ENCODE measurements around the gene SSTR3.
A peak's percentile ranks its signal among the peaks of the same experiment; 100 is the strongest.

The SSTR3 gene

DNA sequence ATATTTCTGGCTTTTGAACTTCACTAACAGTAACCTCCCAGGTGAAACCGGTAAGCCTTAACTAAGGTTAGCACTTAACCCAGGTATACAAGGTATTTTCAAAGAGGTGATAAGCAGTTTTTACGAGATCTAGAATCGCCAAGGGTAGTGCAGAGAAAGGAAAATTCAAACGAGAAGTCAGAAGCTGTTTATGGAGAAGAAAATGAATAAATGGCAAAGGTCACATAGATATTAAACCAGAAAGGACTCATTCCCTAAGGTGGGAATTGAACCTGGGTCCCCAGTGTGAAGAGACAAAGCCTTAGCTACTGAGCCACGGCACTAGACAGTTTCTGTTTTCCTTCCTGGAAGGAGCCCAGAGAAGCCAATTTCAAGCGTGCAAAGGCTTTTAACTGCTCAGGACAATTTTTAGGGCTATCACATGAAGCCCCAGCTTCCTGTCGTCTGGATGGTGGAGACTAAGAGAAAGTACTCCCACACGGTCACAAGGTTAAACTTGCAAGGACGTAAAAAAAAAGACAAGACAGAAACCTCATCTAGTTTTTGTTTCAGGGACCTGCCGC lies 18.6 kb downstream of the SSTR3 start:
- no peak for DNase-seq

- no peak for DNase-seq
Measured at GRCh38 chr22:37192741-37193140, 19.5 kb downstream of the SSTR3 start.

DNA sequence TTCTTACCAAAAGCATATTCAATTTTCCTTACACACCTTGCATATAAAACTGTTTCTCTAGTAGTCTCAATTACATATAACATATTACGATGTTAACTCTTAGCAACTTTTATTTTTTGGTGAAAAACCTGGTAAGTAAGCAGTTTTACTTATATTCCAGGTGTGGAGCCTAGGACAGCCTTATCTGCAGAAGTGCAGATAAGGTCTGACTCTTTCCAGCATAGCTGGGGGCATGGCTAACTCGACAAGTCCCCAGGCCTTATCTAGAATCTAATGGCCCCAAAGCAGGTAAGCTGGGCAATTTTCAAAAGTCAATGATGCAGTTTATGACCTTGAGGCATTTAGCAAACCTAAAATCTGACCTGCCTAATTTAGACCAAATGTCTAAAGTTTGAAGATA lies 20.1 kb downstream of the SSTR3 start:
- no peak for DNase-seq

- no peak for DNase-seq
Measured at GRCh38 chr22:37190262-37190780, 22.0 kb downstream of the SSTR3 start.

- peak in 1 of 2 experiments; percentile 9 for DNase-seq
Measured at GRCh38 chr22:37188901-37189466, 23.3 kb downstream of the SSTR3 start.

DNA sequence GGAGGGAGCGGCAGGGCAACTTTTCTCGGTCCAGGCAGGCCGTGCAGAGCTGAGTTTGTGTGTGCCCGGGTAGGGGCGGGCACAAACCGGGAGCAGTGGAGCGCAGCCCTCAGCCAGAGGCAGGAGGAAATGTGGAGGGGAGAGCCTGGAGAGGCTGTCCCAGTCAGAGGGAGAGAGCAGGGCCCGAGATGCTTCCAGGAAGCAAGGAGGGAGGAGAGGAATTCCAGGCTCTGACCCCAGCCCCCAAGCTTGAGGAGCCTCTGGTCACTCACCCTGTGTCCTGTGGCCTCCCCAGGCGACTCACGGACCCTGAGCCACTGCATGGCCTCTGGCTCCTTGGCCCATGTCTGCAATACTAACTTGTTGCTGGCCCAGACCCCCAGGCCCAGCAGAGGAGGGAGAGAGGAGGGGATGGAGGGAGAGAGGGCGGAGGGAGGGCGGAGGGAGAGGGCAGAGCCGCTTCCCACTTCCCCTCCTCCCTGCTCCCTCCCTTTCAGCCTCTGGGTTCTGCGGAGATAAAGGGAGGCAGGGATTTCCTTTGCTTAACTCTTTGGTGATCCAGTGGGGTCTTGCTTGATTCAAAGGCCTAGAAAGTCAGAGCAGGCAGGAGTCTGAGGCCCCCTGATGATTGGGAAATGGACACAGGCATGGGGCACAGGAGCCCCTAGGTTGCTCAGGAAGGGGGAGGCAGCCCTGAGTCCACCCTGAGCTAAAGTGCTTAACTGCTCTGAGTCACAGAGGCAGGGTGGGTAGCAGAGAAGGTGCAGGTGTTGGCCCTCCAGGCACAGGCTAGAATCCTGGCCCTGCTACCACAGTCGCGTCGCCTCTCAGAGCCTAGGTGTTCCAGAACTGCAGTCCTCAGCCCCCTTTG lies 24.2 kb downstream of the SSTR3 start, which contains the start of gene C1QTNF6:
Gene C1QTNF6 (minus strand): TSS at position 357 of the 871 bp plus-strand sequence. CDS start 34 bp downstream, at position 323.
- no peak for DNase-seq

DNA sequence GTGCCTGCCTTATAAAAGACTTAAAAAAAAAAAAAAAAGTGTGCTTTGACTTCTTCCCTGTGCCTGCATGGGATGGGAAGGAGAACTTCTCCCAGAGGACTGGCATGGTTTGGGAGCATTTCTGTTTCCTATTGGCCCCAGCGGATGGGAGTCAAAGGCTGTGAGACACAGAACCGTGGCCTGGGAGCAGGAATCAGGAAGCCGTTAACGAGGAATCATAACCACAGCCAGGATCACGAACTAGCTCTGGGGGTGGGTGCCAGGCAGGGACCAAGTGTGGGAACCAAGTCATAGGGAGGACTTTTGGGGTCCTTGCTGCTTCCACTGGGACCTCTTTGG lies 24.8 kb downstream of the SSTR3 start:
- DNase-seq, result no peak

- DNase-seq, result no peak
Measured at GRCh38 chr22:37186997-37187522, 25.2 kb downstream of the SSTR3 start.

- peak in 1 of 2 experiments; percentile 15 for DNase-seq
Measured at GRCh38 chr22:37186228-37186996, 25.9 kb downstream of the SSTR3 start.

GRCh38 chr22:37185646-37186227 lies 26.5 kb downstream of the SSTR3 start:
- no peak for DNase-seq

DNA sequence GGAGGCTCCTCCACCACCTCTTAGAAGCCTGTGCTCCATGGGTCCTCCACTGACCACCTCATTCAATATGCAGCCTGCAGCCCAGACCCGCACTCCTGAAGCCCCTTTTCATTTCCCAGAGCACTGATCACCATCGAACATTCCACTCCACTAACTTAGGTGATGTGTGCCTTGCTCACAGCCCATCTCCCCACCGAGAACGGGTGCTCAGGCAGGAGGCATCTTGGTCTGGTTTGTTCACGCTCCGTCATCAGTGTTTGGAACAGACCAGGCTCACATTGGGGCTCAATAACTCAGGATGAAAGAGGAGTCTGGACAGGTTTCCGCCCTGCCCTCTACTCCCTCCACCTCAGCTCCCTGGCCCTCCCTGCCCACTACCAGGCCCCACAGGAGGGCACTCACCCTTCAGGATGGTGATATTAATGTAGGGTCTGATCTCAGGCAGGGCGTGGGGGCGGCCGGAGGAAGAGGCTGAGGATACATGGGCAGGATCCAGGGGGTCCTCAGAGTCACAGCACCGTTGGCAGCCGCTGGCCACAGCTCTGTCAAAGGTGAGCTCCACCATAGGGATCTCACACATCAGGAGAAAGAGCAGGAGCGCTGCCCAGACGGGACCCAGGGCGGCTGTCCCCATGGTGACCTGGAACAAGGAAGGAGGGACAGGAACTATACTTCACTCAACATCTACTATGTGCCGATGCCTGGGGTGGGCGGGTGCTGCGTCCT lies 27.3 kb downstream of the SSTR3 start:
- no peak for DNase-seq

GRCh38 chr22:37184380-37184755 lies 27.9 kb downstream of the SSTR3 start:
- DNase-seq, result no peak

- DNase-seq, result no peak
Measured at GRCh38 chr22:37183432-37184379, 28.6 kb downstream of the SSTR3 start.

DNA sequence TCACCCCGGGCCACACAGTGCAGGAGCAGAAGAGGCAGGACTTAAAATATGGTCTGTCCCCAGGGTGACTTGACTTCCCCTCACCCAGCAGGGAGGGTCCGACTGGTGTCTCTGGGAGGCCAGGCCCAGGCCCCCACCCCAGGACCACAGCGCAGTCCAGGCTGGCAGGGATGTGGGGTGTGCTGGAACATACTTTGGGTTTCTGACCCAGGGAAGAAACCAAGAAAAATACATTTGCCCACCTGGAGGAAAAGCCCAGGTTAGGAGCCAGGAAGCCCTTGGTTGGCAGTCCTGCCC lies 29.4 kb downstream of the SSTR3 start:
- DNase-seq, result no peak

DNA sequence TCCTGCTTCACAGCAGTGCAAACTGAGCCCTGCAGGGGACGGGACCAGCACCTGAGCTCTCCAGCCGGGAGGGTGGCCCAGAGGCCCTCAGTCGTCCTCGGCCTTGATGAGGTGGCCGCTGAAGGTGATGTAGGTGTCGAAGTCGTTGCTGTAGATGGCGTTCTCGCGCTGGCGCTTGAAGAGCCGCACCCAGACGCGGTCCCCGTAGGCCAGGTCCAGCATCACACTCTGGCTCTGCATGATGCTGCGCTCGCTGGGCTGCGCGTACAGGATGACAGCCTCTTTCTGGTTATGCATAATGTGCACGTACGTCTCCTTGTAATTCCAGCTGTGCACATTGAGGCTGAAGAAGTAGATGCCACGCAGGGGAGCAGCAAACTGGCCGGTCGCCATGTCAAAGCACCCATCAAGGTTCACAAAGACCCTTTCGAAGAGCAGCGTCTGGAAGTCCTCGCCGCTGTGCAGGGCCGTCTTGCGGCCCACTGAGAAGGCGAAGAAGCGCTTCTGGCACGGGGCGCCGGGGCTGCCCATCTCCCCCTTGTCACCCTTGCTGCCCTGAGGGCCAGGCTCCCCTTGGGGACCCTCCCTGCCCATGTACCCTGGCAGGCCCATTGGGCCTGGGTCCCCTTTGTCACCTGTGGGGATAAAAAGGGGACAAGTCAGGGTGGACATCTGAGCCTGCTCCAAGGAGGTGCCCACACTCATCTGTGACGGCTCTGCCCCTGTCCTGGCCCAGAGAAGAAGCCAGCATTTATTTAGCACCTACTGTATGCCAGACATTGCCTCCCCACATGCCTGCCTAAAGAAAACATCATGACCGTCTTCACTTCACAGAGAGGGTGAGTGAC lies 30.0 kb downstream of the SSTR3 start:
- DNase-seq, result no peak

- DNase-seq, result no peak
Measured at GRCh38 chr22:37181681-37182080, 30.6 kb downstream of the SSTR3 start.

GRCh38 chr22:37180531-37181231 lies 31.6 kb downstream of the SSTR3 start:
- no peak for DNase-seq

- no peak for DNase-seq
Measured at GRCh38 chr22:37179622-37180420, 32.5 kb downstream of the SSTR3 start.
